ENCODE data around the gene PLEKHA5.
A peak's percentile ranks its signal among the peaks of the same experiment; 100 is the strongest.
"Not testable (repeated sequence)": the region's sequence is repeated elsewhere in the genome, so short reads cannot be mapped to it uniquely, and the experiment has no call there.

The PLEKHA5 gene

GRCh38 chr12:19129486-19130223 is at the start of gene PLEKHA5:
Gene PLEKHA5, plus strand, starts transcription at chr12:19129733. Its CDS starts 67 bp downstream, at chr12:19129800.
- no peak for DNase-seq (ENCODE audit: low read depth)
- peak within 1 kb of the TSS; percentile 86 for H3K4me3 ChIP-seq (ENCODE audit: low read depth, low read length)
- in situ Hi-C loops (cut with HindIII; ENCODE audit: low sequenced_read_pairs), result no loop called here
- TF ChIP-seq CTCF (IDR thresholded peaks at IDR 0.05; ENCODE audit: low read depth, low read length, missing control alignments), result no peak

GRCh38 chr12:19080918-19081317 is 48.6 kb upstream of the PLEKHA5 start:
- DNase-seq (ENCODE audit: low read depth), result no peak
- in situ Hi-C loops (cut with HindIII; ENCODE audit: low sequenced_read_pairs), result no loop called here
- TF ChIP-seq CTCF (IDR thresholded peaks at IDR 0.05; ENCODE audit: low read depth, low read length, missing control alignments), result no peak
- H3K4me3 ChIP-seq (ENCODE audit: low read depth, low read length), result no peak overlapping the region

GRCh38 chr12:19082365-19082911 is 47.1 kb upstream of the PLEKHA5 start:
- no peak for DNase-seq (ENCODE audit: low read depth)
- in situ Hi-C loops (cut with HindIII; ENCODE audit: low sequenced_read_pairs), result no loop called here
- no peak overlapping the region for H3K4me3 ChIP-seq (ENCODE audit: low read depth, low read length)
- no peak for TF ChIP-seq CTCF (IDR thresholded peaks at IDR 0.05; ENCODE audit: low read depth, low read length, missing control alignments)

- in situ Hi-C loops (cut with HindIII; ENCODE audit: low sequenced_read_pairs), result no loop called here
- no peak overlapping the region for H3K4me3 ChIP-seq (ENCODE audit: low read depth, low read length)
- no peak for DNase-seq (ENCODE audit: low read depth)
- TF ChIP-seq CTCF (IDR thresholded peaks at IDR 0.05; ENCODE audit: low read depth, low read length, missing control alignments), result no peak
Observed at GRCh38 chr12:19084547-19084946, 45.0 kb upstream of the PLEKHA5 start.

GRCh38 chr12:19085090-19085489 is 44.4 kb upstream of the PLEKHA5 start:
- no peak for DNase-seq (ENCODE audit: low read depth)
- no peak overlapping the region for H3K4me3 ChIP-seq (ENCODE audit: low read depth, low read length)
- in situ Hi-C loops (cut with HindIII; ENCODE audit: low sequenced_read_pairs), result no loop called here
- TF ChIP-seq CTCF (IDR thresholded peaks at IDR 0.05; ENCODE audit: low read depth, low read length, missing control alignments), result no peak

GRCh38 chr12:19088606-19089005 is 40.9 kb upstream of the PLEKHA5 start:
- no peak for TF ChIP-seq CTCF (IDR thresholded peaks at IDR 0.05; ENCODE audit: low read depth, low read length, missing control alignments)
- no peak for DNase-seq (ENCODE audit: low read depth)
- no peak overlapping the region for H3K4me3 ChIP-seq (ENCODE audit: low read depth, low read length)
- in situ Hi-C loops (cut with HindIII; ENCODE audit: low sequenced_read_pairs), result no loop called here

- DNase-seq (ENCODE audit: low read depth); in situ Hi-C loops (cut with HindIII; ENCODE audit: low sequenced_read_pairs); H3K4me3 ChIP-seq (ENCODE audit: low read depth, low read length): not testable (repeated sequence)
Observed at GRCh38 chr12:19092482-19092881, 37.1 kb upstream of the PLEKHA5 start.

All from astrocyte of the cerebellum (primary cell).